CMK (cell line): ENCODE measurements around the gene MISP.
"Not testable (repeated sequence)": the region's sequence is repeated elsewhere in the genome, so short reads cannot be mapped to it uniquely, and the experiment has no call there.

Source experiments
- DNase-seq: peaks from one replicate; pipeline ENCODE4 v3.0.0-alpha.2; 2010; ENCODE audit warnings: low read depth

Gene MISP

GRCh38 chr19:750640-751423 is at the start of gene MISP:
Gene MISP, plus strand, starts transcription at chr19:751112. Its CDS starts 5,835 bp downstream, at chr19:756947.
- DNase-seq, result no peak

GRCh38 chr19:702847-703246 is 48.1 kb upstream of the MISP start:
- DNase-seq, result not testable (repeated sequence)

- no peak for DNase-seq
Measured at GRCh38 chr19:703329-703650, 47.6 kb upstream of the MISP start.

GRCh38 chr19:703651-704446 is 47.1 kb upstream of the MISP start:
- DNase-seq, result peak; percentile 97

- DNase-seq, result no peak
Measured at GRCh38 chr19:704447-704741, 46.5 kb upstream of the MISP start.

- no peak for DNase-seq
Measured at GRCh38 chr19:708154-709143, 42.5 kb upstream of the MISP start, which contains the start of gene PALM. Gene PALM, plus strand, starts transcription at chr19:708935. Its CDS starts 212 bp downstream, at chr19:709147.

- DNase-seq, result no peak
Measured at GRCh38 chr19:709196-709964, 41.5 kb upstream of the MISP start.

GRCh38 chr19:709965-710571 is 40.8 kb upstream of the MISP start:
- no peak for DNase-seq

- DNase-seq, result no peak
Measured at GRCh38 chr19:710767-711166, 40.1 kb upstream of the MISP start.

- DNase-seq, result no peak
Measured at GRCh38 chr19:711254-711653, 39.7 kb upstream of the MISP start.

- DNase-seq, result no peak
Measured at GRCh38 chr19:715347-715746, 35.6 kb upstream of the MISP start.

- no peak for DNase-seq
Measured at GRCh38 chr19:718251-718951, 32.5 kb upstream of the MISP start.

- DNase-seq, result no peak
Measured at GRCh38 chr19:718991-719512, 31.9 kb upstream of the MISP start.

GRCh38 chr19:719636-720344 is 31.1 kb upstream of the MISP start:
- no peak for DNase-seq

- DNase-seq, result no peak
Measured at GRCh38 chr19:720345-721160, 30.4 kb upstream of the MISP start.

- DNase-seq, result no peak
Measured at GRCh38 chr19:722553-723101, 28.3 kb upstream of the MISP start.

- DNase-seq, result no peak
Measured at GRCh38 chr19:723247-723646, 27.7 kb upstream of the MISP start.

GRCh38 chr19:723714-724113 is 27.2 kb upstream of the MISP start:
- DNase-seq, result no peak
